HK-2 (cell line): ENCODE data around the gene DCAF7.

Source experiments
- DNase-seq: peaks from one replicate; pipeline ENCODE4 v3.0.0-alpha.2; 2018; ENCODE audit not compliant: unreplicated experiment

Gene DCAF7

DNA sequence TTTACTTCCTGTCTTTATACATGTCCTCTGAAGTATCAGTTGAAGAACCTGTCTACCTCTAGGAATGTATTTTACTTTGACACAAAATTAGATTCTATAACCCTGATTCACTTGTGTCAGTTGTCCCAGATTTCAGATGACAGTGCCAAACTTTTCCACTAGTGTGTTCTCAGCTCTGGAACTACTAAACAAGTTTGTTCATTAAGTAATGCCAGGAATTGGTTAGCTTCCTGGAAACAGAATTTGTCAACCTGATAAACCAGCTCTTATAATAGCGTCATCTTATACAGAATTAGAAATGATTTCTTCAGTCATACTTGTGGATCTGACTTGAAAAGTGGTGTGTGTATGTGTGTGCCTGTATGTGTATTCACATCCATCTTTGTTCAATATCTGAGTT, 79.3 kb downstream of the DCAF7 start:
- DNase-seq: no peak

GRCh38 chr17:63631062-63631461, 80.8 kb downstream of the DCAF7 start:
- DNase-seq: no peak

GRCh38 chr17:63631626-63632025, 81.3 kb downstream of the DCAF7 start:
- DNase-seq: no peak

DNA sequence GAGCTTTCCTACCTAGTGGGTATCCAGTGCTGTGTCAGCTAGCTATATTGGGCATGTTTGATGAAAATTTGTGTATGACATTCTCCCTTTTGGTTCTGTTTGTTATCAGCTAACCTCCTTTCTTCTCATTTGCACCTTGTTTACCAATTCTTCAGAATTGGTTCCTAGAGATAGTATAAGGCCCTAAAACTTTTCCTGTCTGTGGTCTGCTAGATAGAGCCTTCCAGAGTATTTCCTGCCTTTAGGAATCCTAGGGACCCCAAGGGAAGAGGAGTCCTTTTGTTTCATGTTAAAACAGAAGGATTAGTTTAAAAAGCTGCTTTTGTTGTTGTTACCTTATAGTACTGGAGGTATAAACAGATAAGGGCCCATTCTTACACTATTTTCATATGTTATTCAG, 83.5 kb downstream of the DCAF7 start:
- no peak for DNase-seq

DNA sequence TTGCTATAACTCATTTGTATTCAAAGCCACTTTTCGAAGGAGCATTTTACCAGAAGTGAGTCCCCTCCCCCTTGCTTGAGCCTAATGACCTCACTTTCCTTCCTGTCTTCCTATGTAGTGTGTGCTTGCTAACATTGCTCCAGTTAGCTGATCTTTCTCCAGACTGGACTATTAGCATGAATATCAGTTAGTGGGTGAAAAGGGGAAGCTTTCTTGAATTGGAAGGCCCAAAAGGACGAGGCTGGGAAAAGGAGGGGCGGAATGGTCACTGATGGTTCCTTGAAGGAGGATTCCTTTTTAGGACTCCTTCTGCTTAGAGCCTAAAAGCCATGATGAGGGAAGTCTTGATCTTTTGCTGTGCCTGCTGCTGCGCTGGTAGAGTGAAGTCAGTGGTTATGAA, 83.9 kb downstream of the DCAF7 start:
- no peak for DNase-seq

GRCh38 chr17:63634816-63635215, 84.5 kb downstream of the DCAF7 start:
- no peak for DNase-seq

DNA sequence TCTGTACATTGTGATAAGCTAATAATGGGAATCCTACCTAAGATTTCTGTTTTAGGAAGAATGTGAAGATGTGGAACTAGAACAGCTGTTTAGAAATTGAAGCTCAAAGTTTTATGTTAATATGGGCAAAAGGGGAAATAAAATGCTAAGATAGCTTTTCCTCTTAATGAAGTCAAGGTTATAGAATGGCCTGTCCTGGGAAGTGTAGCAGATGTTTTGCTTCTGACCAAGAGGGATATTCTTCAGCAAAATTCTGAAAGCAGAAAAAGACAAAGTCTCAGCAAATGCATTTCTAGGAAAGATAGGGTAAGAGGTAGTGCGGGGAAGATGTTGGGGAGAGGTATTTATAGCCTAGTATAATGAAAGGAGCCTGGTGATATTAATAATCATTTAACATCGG, 85.0 kb downstream of the DCAF7 start:
- DNase-seq: no peak

GRCh38 chr17:63635787-63636186, 85.5 kb downstream of the DCAF7 start:
- DNase-seq: no peak

- no peak for DNase-seq
These were observed 88.8 kb downstream of the DCAF7 start for GRCh38 chr17:63639125-63639524.

DNA sequence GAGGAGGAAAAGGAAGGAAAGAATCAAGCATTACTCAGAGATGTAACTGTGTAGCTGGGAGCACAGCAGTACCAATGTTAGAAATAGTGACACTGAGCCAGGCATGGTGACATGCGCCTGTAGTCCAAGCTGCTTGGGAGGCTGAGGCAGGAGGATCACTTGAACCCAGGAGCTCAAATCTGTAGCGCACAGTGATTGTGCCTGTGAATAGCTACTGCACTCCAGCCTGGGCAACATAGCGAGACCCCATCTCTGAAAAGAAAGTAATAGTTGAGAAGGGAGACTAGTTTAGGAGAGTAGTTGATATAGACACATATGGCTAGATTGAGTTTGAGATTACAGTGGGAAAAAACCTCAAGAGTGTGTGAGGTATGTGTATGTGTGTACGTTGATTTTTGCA, 89.8 kb downstream of the DCAF7 start:
- DNase-seq: no peak

DNA sequence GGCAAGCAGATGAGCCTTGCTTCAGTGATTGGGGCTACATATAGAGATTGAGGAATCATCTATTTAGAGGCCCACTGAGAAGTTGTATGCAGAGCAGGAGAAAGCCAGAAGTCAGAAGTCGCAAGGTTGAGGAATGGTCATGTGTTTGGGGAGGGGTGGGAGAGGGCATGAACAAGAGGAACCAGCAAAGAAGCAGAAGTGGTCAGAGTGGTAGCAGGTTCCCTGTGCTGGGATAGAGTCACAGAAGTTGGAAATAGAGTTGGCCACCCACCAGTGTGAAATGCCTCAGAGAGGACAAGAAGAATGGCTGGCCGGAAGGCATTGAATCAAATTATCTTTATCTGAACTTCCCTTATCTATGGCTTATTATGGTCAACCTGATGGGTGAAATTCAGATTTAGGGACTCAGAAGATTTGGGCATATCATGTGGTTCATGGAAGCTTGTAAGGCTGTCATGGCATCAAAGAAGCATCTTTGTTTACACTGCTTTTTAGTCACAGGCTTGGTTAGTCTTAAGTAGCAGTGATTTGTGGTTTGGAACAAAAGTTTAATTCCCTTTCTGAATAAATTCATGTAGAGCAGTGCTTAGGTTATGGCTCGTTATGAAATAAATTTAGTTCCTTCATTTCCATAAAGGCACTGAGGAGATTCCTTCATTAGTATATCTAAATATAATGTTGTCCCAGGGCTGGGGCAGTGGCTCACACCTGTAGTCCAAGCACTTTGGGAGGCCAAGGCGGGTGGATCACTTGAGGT, 91.6 kb downstream of the DCAF7 start:
- no peak for DNase-seq
